Measurements from ENCODE around the gene PTCH2.

PTCH2 gene, protein sequence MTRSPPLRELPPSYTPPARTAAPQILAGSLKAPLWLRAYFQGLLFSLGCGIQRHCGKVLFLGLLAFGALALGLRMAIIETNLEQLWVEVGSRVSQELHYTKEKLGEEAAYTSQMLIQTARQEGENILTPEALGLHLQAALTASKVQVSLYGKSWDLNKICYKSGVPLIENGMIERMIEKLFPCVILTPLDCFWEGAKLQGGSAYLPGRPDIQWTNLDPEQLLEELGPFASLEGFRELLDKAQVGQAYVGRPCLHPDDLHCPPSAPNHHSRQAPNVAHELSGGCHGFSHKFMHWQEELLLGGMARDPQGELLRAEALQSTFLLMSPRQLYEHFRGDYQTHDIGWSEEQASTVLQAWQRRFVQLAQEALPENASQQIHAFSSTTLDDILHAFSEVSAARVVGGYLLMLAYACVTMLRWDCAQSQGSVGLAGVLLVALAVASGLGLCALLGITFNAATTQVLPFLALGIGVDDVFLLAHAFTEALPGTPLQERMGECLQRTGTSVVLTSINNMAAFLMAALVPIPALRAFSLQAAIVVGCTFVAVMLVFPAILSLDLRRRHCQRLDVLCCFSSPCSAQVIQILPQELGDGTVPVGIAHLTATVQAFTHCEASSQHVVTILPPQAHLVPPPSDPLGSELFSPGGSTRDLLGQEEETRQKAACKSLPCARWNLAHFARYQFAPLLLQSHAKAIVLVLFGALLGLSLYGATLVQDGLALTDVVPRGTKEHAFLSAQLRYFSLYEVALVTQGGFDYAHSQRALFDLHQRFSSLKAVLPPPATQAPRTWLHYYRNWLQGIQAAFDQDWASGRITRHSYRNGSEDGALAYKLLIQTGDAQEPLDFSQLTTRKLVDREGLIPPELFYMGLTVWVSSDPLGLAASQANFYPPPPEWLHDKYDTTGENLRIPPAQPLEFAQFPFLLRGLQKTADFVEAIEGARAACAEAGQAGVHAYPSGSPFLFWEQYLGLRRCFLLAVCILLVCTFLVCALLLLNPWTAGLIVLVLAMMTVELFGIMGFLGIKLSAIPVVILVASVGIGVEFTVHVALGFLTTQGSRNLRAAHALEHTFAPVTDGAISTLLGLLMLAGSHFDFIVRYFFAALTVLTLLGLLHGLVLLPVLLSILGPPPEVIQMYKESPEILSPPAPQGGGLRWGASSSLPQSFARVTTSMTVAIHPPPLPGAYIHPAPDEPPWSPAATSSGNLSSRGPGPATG

DNA sequence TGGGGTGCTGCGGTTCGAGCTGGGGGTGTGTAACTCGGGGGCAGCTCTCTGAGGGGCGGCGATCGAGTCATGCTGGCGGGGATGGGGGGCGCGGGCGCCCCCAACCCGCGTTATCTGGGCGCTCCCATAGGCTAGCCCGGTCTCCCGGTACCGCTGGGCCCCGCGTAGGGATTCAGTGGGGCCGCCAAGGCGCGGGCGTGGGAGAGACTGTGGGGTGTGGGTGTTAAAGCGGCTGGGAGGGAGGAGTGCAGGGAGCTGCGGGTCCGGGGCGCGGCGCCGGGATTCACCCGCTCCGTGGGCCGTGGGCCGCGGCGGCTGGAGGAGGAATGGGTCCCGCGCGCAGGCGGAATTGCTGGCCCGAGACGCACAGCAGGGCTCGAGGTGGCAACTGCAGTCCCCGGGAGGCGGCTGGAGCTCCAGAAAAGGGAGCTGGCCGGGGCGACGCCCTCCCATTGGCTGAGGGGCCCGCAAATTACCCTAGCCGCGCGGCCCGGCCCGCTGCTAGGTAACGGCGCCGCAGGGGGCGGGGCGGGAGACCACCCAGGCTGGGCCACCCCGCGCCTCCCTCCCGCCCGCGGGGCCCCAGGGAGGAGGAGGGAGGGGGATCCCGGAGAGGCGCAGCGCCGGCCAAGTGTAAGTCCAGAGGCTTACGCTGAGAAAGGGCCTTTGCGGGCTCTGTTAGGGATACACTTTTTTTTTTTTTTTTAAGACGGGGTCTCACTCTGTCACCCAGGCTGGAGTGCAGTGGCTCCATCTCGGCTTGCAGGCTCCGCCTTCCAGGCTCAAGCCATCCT is at the start of gene PTCH2:
Gene PTCH2, minus strand, starts transcription at position 392 of the 794 bp plus-strand sequence. Its CDS starts 321 bp downstream, at position 71.
- DNase-seq (ENCODE audit: low spot score): peak; percentile 22

DNA sequence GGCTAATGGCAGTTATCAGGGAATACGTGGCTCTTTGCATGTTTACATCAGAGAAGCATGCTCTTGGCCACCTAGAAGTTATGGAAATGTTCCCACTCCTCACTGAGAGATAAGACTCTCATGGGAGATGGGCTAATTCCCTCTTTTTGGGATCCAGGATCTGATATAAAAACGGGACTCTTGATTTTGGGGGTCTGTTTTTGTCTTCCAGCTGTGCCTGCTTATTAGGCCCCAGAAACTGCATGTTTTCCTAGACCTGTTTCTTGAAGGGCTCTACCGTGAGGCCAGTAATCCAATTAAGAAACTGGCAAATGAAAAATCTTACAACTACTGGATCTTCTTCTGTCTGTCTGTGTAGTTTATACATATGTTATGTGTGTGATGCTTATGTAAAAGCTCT is 47.0 kb upstream of the PTCH2 start:
- no peak for DNase-seq (ENCODE audit: low spot score)

DNA sequence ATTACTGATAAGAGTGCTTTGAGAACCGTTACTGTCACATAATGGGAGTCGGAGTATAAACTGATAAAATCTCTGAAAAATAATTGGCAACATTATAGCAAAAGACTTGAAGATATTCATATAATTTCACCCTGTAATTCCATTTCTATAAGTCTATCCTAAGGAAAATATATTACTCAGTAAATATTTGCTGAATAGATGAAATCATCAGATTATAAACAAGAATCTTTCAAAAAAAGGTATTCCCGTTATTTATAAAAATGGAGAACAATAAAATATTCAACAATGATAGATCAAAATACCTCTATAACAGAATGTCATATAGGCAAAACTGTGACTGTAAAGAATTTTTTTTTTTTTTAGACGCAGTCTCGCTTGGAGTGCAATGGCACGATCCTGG is 42.4 kb upstream of the PTCH2 start:
- no peak for DNase-seq (ENCODE audit: low spot score)

DNA sequence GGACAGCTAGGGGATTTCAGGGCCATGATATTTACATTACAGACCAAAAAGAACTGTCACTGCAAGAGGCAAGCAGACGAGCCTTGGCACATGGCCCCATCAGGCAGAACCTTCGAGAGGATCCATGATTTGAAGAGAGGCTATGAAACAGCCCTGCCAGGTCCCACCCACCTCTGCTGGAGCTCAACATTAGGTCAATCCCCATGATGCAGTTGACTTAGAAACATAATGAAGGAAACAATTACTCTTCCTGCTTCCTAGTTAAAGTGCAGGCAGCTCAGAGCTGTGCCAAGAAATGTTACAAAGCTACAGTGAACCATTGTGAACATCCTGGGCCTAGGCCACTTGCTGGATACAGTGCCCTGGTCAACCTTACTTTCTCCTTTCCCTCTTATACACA is 41.7 kb upstream of the PTCH2 start:
- DNase-seq (ENCODE audit: low spot score): peak; percentile 73

DNA sequence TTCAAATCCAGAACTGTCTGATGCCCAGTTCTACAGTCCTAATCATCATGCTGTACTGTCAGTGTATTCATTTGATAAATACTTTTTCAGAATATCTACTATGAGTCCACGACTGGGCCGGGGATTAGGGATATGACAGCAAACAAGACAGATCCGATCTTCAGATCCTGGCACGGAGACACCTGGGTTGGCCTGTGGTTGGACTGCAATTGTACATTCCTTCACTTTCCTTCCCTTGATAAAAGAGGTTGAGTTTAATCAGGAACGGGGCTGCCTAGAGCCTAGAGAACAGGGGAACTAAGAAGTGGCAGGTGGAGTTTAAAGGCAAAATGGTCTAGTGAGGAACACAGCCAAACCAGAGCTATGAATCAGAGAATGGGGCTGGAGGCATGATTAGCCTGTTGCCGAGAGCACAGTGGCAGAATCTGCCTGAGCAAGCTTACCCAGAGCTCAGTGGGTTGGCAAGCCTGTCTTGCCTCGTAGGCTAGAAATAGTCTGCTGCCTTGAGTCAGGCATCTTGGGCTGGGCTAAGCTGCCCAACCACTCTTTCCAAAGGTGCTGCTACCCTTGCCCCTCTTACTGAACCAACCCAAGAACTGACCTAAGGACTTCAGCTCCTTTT is 38.1 kb upstream of the PTCH2 start:
- no peak for DNase-seq (ENCODE audit: low spot score)

DNA sequence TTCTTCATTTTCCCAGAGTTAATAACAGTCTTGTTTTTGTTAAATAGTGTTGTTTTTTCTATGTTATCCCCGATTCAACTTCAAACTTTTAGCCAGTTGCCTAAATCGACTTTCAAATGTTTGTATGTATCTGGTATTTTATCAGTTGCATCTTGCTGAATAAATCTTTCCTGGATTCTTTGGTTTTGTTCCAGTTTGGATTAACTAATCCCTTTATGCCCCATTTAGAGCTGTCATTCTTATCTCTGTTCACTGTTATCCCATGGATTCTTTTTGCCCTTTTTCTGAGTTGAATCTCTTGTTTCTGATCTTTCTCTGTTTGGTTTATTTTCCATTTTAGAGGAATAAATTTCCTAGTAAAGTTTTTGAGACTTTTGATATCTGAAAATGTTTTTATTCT is 31.1 kb upstream of the PTCH2 start:
- no peak for DNase-seq (ENCODE audit: low spot score)

DNA sequence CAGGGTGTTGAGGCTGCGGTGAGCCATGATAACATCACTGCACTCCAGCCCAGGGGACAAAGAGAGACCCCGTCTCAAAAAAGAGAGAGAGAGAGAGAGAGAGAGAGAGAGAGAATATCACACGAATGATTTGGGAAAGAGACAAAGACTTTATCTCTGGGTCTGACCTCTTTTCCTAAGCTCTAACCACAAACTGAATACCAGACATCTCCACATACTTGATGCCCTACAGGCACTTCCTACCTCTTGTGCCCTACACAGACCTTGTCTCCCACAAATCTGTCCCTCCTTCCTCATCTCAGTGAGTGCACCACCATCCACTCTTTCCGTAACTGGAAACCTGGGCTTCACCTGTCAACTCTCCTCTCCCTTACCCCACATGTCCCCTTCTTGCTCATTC is 27.0 kb upstream of the PTCH2 start:
- DNase-seq (ENCODE audit: low spot score): no peak

DNA sequence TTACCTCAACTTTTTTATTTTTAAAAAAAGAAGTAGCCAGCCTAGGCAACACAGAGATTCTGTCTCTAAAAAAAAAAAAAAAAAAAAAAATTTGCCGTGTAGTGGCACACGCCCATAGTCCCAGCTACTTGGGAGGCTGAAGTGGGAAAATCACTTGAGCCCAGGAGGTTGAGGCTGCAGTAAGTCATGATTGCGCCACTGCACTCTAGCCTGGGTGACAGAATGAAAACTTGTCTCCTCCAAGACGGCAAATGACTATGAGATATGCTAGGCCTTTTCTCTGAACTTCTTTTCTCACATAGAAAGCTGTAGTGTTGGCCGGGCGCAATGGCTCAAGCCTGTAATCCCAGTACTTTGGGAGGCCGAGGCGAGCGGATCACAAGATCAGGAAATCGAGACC is 24.7 kb upstream of the PTCH2 start:
- no peak for DNase-seq (ENCODE audit: low spot score)

DNA sequence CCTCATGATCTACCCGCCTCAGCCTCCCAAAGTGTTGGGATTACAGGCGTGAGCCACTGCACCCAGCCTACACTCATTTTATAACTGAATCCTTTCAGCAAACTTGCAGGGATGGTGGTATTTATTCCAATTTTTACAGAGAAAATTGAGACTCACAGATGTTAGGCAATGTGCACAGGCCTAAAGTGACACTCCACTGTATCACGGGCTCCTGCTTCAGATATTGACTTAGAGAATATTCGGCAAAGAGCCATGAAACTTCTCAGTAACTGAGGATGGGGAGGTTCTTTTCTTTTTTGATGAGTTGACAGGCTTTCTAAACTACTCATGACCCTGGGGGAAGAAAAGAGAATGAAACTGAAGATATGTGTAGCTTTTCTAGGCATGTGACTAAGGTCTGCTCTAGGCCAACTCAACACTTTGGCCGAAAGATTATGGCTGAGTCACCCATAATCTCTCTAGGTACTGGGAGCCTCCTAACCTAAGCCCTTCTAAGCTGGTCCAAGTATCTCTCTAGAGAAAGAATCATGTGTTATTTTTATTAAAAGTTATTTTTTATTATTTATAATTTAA is 19.9 kb upstream of the PTCH2 start:
- no peak for DNase-seq (ENCODE audit: low spot score)

DNA sequence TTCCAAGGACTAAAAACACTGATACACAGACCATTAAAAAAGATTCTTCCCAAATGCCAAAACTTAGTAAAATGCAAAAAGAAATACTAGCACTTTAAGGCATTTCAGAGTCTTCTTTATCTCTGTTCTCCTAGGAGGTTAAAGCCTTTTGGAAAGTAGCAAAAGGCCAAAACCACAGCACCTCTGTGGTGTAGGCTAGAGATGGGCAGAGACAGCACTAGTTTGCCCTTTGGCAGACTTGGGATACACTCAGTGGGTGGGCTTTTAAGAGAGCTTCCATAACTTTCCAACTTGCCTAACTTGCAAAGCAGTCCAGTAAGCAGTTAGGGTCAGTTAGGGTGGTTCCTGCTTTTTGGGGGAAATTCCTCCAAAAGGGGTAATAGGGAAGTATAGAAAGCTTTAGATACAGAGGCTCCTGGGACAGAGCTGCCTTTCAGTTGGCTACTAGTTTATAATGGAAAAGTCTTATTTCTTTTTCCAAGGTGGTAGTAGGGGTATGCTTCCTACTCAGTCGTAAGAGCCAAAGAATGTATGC is 17.9 kb upstream of the PTCH2 start:
- no peak for DNase-seq (ENCODE audit: low spot score)

DNA sequence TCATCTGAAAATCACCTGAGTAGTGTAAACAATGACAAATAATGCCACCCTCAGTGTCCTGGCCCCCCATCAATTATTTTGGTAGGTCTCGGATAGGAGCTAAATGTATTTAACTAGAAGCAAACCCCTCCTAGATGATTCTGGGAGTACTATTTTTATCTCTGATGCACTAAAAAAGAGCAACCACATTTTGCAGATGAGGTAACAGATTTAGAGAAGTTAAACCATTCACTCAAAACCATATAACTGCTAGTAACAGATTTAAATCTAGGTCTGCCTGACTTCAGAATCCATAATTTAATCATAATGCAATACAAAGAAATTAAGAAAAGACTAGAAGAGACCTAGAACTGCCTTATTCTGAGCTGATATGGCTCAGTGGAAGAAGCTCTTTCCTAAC is 17.3 kb upstream of the PTCH2 start:
- DNase-seq (ENCODE audit: low spot score): no peak

DNA sequence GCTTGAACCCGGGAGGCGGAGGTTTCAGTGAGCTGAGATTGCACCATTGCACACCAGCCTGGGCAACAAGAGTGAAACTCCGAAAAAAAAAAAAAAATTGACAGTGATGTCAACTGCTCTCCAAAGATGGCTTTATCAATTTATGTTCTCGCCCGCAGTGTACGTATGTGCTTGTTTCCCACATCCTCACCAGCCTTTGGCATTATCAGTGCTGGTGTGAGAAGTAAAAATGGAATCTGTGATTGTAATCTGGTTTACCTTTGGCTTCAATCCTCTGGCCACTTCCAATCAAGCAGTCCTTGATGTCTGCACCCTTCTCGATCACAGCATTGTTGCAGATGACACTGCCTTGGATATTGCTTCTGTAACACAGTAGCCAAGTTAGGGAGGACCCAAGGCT is 14.4 kb upstream of the PTCH2 start:
- DNase-seq (ENCODE audit: low spot score): no peak

DNA sequence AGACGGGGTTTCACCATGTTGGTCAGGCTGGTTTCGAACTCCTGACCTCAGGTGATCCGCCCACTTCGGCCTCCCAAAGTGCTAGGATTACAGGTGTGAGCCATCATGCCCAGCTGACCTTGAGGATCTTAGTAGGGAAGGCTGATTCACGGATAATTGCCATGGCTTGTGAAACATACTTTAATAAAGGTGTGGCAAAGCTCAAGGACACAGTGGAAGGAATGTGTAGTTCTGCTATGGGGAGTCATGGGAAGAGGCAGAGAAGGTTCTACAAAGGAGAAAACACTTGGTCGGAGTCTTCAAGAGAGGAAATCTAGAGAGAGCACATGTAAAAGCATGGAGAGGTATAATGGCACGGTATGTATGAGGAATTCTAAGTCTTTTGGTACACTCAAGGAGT is 12.7 kb upstream of the PTCH2 start:
- DNase-seq (ENCODE audit: low spot score): no peak

DNA sequence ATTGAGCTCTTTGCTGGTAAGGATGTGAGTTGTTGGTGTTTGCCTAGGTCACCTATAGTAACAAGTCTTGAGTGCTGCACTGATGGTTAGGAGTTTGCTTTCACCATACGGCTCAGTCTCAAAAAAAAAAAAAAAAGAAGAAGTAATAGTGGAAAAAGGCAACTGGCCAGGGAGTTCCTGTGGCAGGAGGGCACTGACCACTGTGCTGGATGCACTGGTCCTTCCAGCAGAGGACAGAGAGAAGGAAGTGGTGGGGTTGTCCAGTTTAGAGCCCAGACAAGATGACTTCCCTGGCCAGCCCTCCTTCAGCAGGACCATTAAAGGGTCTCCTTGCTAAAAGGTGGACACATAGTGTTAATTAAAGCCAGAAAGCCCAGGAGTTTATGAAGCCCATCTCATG is 11.9 kb upstream of the PTCH2 start:
- DNase-seq (ENCODE audit: low spot score): peak; percentile 48

DNA sequence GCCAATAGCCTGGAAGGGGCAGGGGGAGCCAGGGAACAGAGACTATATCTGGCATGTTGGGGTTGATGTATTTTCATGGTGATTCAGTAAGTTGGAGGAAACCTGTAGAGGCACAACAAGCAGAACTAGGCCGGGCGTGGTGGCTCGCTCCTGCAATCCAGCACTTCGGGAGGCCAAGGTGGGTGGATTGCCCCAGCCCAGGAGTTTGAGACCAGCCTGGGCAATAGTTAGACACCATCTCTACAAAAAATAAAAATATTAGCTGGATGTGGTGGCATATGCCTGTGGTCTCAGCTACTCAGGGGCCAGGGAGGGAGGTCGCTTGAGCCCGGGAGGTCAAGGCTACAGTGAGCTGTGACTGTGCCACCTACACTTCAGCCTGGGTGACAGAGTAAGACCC is 10.1 kb upstream of the PTCH2 start:
- DNase-seq (ENCODE audit: low spot score): no peak

DNA sequence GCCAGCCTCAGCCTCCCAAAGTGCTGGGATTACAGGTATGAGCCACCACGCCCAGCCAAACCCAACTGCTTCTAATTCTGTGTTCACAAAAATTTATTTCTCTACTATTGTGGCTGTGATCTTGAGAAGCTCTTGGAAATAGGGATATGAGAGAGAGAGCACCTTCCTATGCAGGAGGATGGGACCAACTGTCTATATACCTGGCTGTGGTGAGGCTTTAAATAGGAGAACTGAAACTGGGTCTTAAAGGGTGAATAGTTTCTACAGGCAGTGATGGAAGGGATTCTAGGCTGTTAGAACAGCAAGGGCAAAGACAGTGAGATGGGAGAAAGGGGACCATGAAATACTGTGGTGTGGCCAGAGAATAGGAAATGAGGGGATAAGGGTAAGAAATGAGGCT is 8.3 kb upstream of the PTCH2 start:
- no peak for DNase-seq (ENCODE audit: low spot score)

DNA sequence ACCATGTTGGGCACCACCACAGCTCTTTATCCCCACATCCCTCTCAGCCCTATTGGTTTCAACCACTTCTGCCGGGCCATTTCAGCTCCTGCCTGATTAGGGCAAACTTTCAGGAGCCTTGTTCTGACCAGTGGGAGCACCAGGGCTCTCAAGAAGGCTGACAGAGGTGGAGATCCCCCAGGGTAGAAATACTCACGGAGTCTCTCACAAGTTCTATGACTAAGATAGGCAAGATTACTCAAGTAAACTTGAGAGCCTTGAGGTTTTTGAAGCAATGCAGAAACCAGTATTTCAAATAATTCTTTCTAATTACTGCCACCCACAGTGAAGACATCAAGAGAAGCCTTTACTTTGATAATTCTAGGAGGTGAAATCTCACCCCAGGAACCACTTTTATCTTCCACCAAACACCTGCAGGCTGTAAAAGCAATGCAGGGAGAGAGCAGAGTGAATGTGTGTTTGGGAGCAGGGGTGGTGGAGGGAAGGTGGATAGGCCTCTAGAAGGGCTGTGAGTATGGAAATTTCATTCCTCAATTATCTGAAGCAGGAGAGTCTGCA is 6.6 kb upstream of the PTCH2 start:
- DNase-seq (ENCODE audit: low spot score): no peak

DNA sequence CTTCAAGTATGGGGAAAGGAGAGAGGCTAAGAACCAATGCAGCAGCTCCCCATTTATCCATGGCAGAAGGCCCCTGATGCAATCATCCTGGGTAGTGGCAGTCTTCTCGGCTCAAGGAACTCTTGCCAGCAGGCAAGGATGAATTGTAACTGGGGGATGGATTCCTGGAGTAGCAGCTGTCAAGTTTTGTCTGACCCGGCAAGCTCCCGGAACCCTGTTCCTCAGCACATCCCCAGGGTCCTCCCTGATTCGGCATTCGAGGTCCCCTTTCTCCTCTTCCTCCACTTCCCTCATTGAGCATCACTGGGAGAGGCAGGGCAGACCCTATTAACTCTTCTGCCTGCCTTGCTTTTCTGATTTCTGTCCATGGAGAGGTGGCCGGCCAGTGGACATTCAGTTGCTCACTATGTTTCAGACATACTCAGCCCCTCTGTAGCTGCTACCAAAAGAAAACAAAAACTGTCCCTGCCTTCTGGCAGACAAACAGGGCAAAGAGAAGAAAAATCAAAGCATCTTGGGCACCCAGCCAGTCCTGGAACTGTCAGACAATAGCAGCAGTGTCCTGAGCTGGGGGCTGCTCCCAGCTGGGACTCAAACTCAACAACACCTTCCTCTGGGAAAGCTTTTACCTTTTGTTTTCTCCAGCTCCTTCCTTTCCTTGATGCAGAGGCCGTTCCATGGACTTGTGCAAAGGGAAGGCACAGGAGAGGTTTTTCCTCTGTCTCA is 5.6 kb upstream of the PTCH2 start:
- DNase-seq (ENCODE audit: low spot score): peak; percentile 81

DNA sequence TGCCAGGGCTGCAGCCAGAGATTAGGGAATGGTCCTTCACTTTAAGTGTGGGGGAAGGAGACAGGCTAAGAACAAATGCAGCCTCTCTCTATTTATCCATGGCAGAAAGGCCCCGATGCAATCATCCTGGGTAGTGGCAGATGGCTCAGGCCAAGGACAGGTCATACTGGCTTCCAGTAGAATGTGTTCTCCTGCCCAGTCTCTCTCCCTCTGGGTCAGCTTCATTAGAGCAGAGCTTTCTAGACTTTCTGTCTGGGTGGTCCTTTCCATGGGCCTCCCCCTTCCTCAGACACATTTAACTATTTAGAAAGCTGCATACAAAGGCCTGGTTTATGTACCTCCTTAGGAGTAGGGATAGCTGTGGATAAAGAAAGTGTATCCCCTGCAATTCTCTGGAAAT is 4.8 kb upstream of the PTCH2 start:
- DNase-seq (ENCODE audit: low spot score): no peak

DNA sequence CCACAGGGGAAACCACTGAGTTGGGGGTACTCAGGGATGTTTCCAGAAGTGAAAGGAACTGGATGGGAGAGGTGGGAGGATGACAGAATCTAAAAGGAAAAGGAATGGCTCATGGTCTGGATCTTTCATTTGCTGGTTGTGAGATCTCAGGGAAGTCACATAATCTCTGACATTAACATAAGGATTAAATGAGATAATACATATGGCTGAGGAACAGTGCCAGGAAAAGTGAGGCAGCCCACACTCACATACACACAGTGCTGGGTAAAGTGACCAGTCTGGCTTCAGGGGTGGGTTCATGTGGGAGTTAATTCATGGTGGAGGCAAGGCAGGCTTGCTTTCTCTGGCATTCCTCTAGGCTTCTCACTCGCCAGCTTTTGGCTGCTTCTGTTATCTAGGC is 3.9 kb upstream of the PTCH2 start:
- no peak for DNase-seq (ENCODE audit: low spot score)
